ENCODE results near the gene SCD. TPM values are rescaled to one million over a fixed set of nuclear protein-coding genes. Genes with fewer than 3 reads are reported as not detected.

SCD gene
- total and polyA plus RNA-seq, 2 of the 13 experiments (the other 11 are each of a cell fraction or from before 2014, with no cell fraction given), result 492 to 512 TPM

DNA sequence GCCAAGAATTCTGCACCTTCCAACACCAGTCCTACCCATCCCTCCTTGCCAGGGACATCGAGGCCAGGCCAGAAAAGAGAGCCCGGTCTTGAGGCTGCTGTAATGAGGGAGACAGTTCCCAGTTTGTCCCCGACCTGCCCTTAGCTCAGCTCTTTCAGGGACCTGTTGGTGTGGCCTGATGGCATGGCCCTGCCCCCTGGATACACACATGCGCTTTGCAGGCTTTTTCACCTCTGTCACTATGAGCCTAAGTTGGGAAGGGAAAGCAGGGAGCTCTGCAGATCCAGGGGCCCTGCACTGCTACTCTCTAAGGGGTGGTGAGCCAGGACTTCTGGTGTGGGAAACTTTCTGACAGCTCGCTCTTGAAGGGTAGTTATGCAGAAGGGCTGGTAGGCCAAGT lies 2.1 kb downstream of the SCD start (continued):
- TF ChIP-seq, protein P1, sequence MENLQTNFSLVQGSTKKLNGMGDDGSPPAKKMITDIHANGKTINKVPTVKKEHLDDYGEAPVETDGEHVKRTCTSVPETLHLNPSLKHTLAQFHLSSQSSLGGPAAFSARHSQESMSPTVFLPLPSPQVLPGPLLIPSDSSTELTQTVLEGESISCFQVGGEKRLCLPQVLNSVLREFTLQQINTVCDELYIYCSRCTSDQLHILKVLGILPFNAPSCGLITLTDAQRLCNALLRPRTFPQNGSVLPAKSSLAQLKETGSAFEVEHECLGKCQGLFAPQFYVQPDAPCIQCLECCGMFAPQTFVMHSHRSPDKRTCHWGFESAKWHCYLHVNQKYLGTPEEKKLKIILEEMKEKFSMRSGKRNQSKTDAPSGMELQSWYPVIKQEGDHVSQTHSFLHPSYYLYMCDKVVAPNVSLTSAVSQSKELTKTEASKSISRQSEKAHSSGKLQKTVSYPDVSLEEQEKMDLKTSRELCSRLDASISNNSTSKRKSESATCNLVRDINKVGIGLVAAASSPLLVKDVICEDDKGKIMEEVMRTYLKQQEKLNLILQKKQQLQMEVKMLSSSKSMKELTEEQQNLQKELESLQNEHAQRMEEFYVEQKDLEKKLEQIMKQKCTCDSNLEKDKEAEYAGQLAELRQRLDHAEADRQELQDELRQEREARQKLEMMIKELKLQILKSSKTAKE (CRISPR knock-in tag; IDR thresholded peaks at IDR 0.05; ENCODE audit: borderline replicate concordance), result no peak
- TF ChIP-seq KAT7 (CRISPR knock-in tag; IDR thresholded peaks at IDR 0.05; ENCODE audit: borderline replicate concordance), result no peak
- peak; percentile 48; the same call in 1 of the 2 replicates for TF ChIP-seq ZNF598 (CRISPR knock-in tag; IDR thresholded peaks at IDR 0.05; ENCODE audit: borderline replicate concordance)
- TF ChIP-seq, protein P2, sequence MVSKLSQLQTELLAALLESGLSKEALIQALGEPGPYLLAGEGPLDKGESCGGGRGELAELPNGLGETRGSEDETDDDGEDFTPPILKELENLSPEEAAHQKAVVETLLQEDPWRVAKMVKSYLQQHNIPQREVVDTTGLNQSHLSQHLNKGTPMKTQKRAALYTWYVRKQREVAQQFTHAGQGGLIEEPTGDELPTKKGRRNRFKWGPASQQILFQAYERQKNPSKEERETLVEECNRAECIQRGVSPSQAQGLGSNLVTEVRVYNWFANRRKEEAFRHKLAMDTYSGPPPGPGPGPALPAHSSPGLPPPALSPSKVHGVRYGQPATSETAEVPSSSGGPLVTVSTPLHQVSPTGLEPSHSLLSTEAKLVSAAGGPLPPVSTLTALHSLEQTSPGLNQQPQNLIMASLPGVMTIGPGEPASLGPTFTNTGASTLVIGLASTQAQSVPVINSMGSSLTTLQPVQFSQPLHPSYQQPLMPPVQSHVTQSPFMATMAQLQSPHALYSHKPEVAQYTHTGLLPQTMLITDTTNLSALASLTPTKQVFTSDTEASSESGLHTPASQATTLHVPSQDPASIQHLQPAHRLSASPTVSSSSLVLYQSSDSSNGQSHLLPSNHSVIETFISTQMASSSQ (IDR thresholded peaks at IDR 0.05; ENCODE audit: low read depth), result no peak
- TF ChIP-seq, protein P2 (CRISPR knock-in tag; IDR thresholded peaks at IDR 0.05; ENCODE audit: borderline replicate concordance), result no peak
- no peak for TF ChIP-seq FOXJ3 (CRISPR knock-in tag; IDR thresholded peaks at IDR 0.05; ENCODE audit: borderline replicate concordance)
- peak; percentile 31; the same call in 1 of the 2 replicates for TF ChIP-seq ZNF891 (CRISPR knock-in tag; IDR thresholded peaks at IDR 0.05)
- no peak for TF ChIP-seq ZNF382 (CRISPR knock-in tag; IDR thresholded peaks at IDR 0.05; ENCODE audit: borderline replicate concordance)
- no peak for TF ChIP-seq ZMYM4 (CRISPR knock-in tag; IDR thresholded peaks at IDR 0.05)
- TF ChIP-seq, protein P3, sequence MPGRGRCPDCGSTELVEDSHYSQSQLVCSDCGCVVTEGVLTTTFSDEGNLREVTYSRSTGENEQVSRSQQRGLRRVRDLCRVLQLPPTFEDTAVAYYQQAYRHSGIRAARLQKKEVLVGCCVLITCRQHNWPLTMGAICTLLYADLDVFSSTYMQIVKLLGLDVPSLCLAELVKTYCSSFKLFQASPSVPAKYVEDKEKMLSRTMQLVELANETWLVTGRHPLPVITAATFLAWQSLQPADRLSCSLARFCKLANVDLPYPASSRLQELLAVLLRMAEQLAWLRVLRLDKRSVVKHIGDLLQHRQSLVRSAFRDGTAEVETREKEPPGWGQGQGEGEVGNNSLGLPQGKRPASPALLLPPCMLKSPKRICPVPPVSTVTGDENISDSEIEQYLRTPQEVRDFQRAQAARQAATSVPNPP (CRISPR knock-in tag; IDR thresholded peaks at IDR 0.05), result no peak; the same call in 1 of the 2 replicates
